Epithelial cell of esophagus (primary cell): ENCODE data around the gene SMPD3.

ENCODE experiments used
- DNase-seq: peaks from one replicate; pipeline ENCODE4 v3.0.0; 2010; ENCODE audit warnings: low read depth
- H3K4me3 ChIP-seq: 2 replicates; pipeline ENCODE4 v1.5.1; 2011; ENCODE audit warnings: mild to moderate bottlenecking, low read length, control low read depth
- CTCF ChIP-seq: IDR thresholded peaks from 2 replicates; pipeline ENCODE4 v1.5.1; 2011; ENCODE audit warnings: low read depth, mild to moderate bottlenecking, low read length, control low read depth, inconsistent platforms; ENCODE audit not compliant: insufficient read depth; ENCODE audit errors: missing control alignments

SMPD3 gene

GRCh38 chr16:68480084-68480995, 32.0 kb upstream of the SMPD3 start:
- DNase-seq: peak; percentile 60
- no peak for TF ChIP-seq CTCF
- H3K4me3 ChIP-seq: no peak overlapping the region

GRCh38 chr16:68479271-68479670, 31.0 kb upstream of the SMPD3 start:
- no peak for TF ChIP-seq CTCF
- H3K4me3 ChIP-seq: no peak overlapping the region
- DNase-seq: peak; percentile 75

GRCh38 chr16:68478526-68479250, 30.4 kb upstream of the SMPD3 start:
- no peak for TF ChIP-seq CTCF
- no peak overlapping the region for H3K4me3 ChIP-seq
- no peak for DNase-seq

- TF ChIP-seq CTCF: no peak
- no peak overlapping the region for H3K4me3 ChIP-seq
- peak; percentile 96 for DNase-seq
Observed at GRCh38 chr16:68475071-68475470, 26.8 kb upstream of the SMPD3 start.

- no peak overlapping the region for H3K4me3 ChIP-seq
- no peak for DNase-seq
- TF ChIP-seq CTCF: no peak
Observed at GRCh38 chr16:68473358-68474070, 25.2 kb upstream of the SMPD3 start.

- no peak for TF ChIP-seq CTCF
- DNase-seq: no peak
- no peak overlapping the region for H3K4me3 ChIP-seq
Observed at GRCh38 chr16:68472581-68472980, 24.3 kb upstream of the SMPD3 start.
